ENCODE results near the gene RAI14. TPM values are rescaled to one million over a fixed set of nuclear protein-coding genes. Genes with fewer than 3 reads are reported as not detected.

RAI14 gene
- total RNA-seq, 1 donor from 2014 or later: 29.3 TPM

- no peak for DNase-seq
Observed at GRCh38 chr5:34677428-34677827, 21.3 kb downstream of the RAI14 start.

GRCh38 chr5:34680896-34681295 lies 24.8 kb downstream of the RAI14 start:
- DNase-seq: no peak

- DNase-seq: no peak
Observed at GRCh38 chr5:34682926-34683623, 26.9 kb downstream of the RAI14 start.

GRCh38 chr5:34684281-34684979 lies 28.3 kb downstream of the RAI14 start:
- peak; percentile 6 for DNase-seq

- DNase-seq: no peak
Observed at GRCh38 chr5:34684980-34685352, 28.8 kb downstream of the RAI14 start.

- no peak for DNase-seq
Observed at GRCh38 chr5:34685485-34686165, 29.5 kb downstream of the RAI14 start.

- peak; percentile 12 for DNase-seq
Observed at GRCh38 chr5:34686762-34687268, 30.7 kb downstream of the RAI14 start.

- DNase-seq: no peak
Observed at GRCh38 chr5:34687269-34688011, 31.3 kb downstream of the RAI14 start.

GRCh38 chr5:34688015-34688810 lies 32.1 kb downstream of the RAI14 start:
- DNase-seq: no peak

- no peak for DNase-seq
Observed at GRCh38 chr5:34690301-34690700, 34.2 kb downstream of the RAI14 start.

- DNase-seq: no peak
Observed at GRCh38 chr5:34690898-34691297, 34.8 kb downstream of the RAI14 start.

GRCh38 chr5:34691326-34691725 lies 35.2 kb downstream of the RAI14 start:
- DNase-seq: no peak

GRCh38 chr5:34692786-34693185 lies 36.7 kb downstream of the RAI14 start:
- DNase-seq: no peak

GRCh38 chr5:34694012-34694411 lies 37.9 kb downstream of the RAI14 start:
- no peak for DNase-seq

GRCh38 chr5:34694685-34695084 lies 38.6 kb downstream of the RAI14 start:
- no peak for DNase-seq

GRCh38 chr5:34695275-34696027 lies 39.3 kb downstream of the RAI14 start:
- no peak for DNase-seq

GRCh38 chr5:34697308-34698108 lies 41.4 kb downstream of the RAI14 start:
- no peak for DNase-seq

GRCh38 chr5:34698109-34698419 lies 41.9 kb downstream of the RAI14 start:
- no peak for DNase-seq

GRCh38 chr5:34698754-34699153 lies 42.6 kb downstream of the RAI14 start:
- DNase-seq: no peak
